HepG2 (cell line): ENCODE data around the gene SPTBN5. TPM values are rescaled to one million over a fixed set of nuclear protein-coding genes. Genes with fewer than 3 reads are reported as not detected.

Experiments used
- ATAC-seq: fragments of 200-7000 bp; cut with Tn5 transposase; 3 replicates; pipeline ENCODE4 v1.9.1; 2020; ENCODE audit warnings: mild to moderate bottlenecking, moderate library complexity
- BruUV-seq: library from RNA; stranded (reverse); fragments of 400-500 nt; replicated peaks from 2 replicates; lab custom pipeline; 2021; lab: Mats Ljungman, UMichigan
- CTCF ChIA-PET: fragments of 300-600 bp; formaldehyde crosslinking; extraction: SDS; loops from one replicate; lab custom pipeline; 2021; ENCODE audit warnings: low total read pairs, inconsistent platforms, low intra/inter-chr PET ratio; lab: Yijun Ruan, JAX
- POLR2A ChIA-PET: fragments of 350-600 bp; sonication (Branson Sonifier 250); formaldehyde crosslinking; loops from one replicate; lab custom pipeline; 2020; ENCODE audit warnings: antibody characterized with exemption, inconsistent platforms; lab: Yijun Ruan, JAX
- DNase-seq: peaks from one replicate; pipeline ENCODE4 v3.0.0-alpha.2; 2015; ENCODE audit warnings: low spot score
- FAIRE-seq: peaks from 3 replicates; lab custom pipeline; 2011; peaks lifted over from hg19 to GRCh38; lab: Jason Lieb, UNC
- H2AFZ ChIP-seq: one replicate; pipeline ENCODE4 v1.6.1; 2011; ENCODE audit warnings: low read length, inconsistent platforms
- H3K27ac ChIP-seq: fragments of 300-600 bp; 3 replicates; pipeline ENCODE4 v1.8.0; 2011; ENCODE audit warnings: mixed run types, mild to moderate bottlenecking, mixed read lengths, low read length, inconsistent platforms; ENCODE audit not compliant: insufficient read depth; ENCODE audit errors: extremely low read length
- H3K27me3 ChIP-seq, 2 experiments: fragments of 200-600 bp in 1 of 2; 2 replicates in 1 of 2; 3 replicates in 1 of 2; pipeline versions ENCODE4 v1.6.0 to v1.8.0; 2011; ENCODE audit warnings: low read length in 2 of 2, mild to moderate bottlenecking in 2 of 2, moderate library complexity in 2 of 2, inconsistent platforms in 1 of 2; ENCODE audit not compliant: insufficient read depth in 2 of 2, control insufficient read depth in 1 of 2
- H3K36me3 ChIP-seq, 2 experiments: fragments of 200-600 bp in 1 of 2; replicated peaks in 1 of 2; 2 replicates in 1 of 2; 3 replicates in 1 of 2; pipeline versions ENCODE4 v1.5.1 to v1.8.0; 2011; ENCODE audit warnings: low read length in 2 of 2, inconsistent platforms in 1 of 2; ENCODE audit not compliant: insufficient read depth in 2 of 2, control insufficient read depth in 1 of 2
- H3K4me1 ChIP-seq: 2 replicates; pipeline ENCODE4 v1.5.1; 2012; ENCODE audit warnings: low read length, inconsistent platforms; ENCODE audit not compliant: insufficient read depth
- H3K4me2 ChIP-seq: 2 replicates; pipeline ENCODE4 v1.6.0; 2011; ENCODE audit warnings: low read depth, low read length, inconsistent platforms
- H3K4me3 ChIP-seq, 3 experiments: fragments of 200-600 bp in 1 of 3; sonication (generic), shearing (Covaris generic) in 1 of 3; replicated peaks in 1 of 3; 2 replicates each; pipeline ENCODE4 v1.5.1; 2011 to 2016; ENCODE audit warnings: low read length in 3 of 3, inconsistent platforms in 2 of 3, low read depth in 2 of 3, mild to moderate bottlenecking in 2 of 3, control low read depth in 1 of 3, mixed read lengths in 1 of 3; ENCODE audit not compliant: insufficient read depth in 1 of 3
- H3K79me2 ChIP-seq: one replicate; pipeline ENCODE4 v1.6.1; 2011; ENCODE audit warnings: low read length, inconsistent platforms; ENCODE audit not compliant: insufficient read depth
- H3K9ac ChIP-seq: 2 replicates; pipeline ENCODE4 v1.6.0; 2011; ENCODE audit warnings: mild to moderate bottlenecking, low read depth, low read length, inconsistent platforms; ENCODE audit not compliant: insufficient read depth
- H3K9me3 ChIP-seq: 2 replicates; pipeline ENCODE4 v1.5.1; 2012; ENCODE audit warnings: mild to moderate bottlenecking, low read length
- H4K20me1 ChIP-seq: 2 replicates; pipeline ENCODE4 v1.6.0; 2011; ENCODE audit warnings: inconsistent platforms, mild to moderate bottlenecking, low read length, moderate library complexity; ENCODE audit not compliant: insufficient read depth
- ARHGAP35 ChIP-seq: sonication (generic); formaldehyde crosslinking; IDR thresholded peaks from 2 replicates; pipeline ENCODE4 v1.9.0; 2022; ENCODE audit warnings: mild to moderate bottlenecking, inconsistent platforms, moderate library complexity, missing genetic modification reagents, borderline replicate concordance
- CBFB ChIP-seq: sonication (generic); formaldehyde crosslinking; IDR thresholded peaks from 2 replicates; pipeline ENCODE4 v1.4.0; 2020; ENCODE audit warnings: missing genetic modification reagents
- E2F1 ChIP-seq: sonication (generic); formaldehyde crosslinking; IDR thresholded peaks from 2 replicates; pipeline ENCODE4 v1.5.0; 2020; ENCODE audit warnings: missing genetic modification reagents
- HNRNPUL1 ChIP-seq: fragments of 200-400 bp; formaldehyde crosslinking; IDR thresholded peaks from 2 replicates; pipeline ENCODE4 v1.6.1; 2017; ENCODE audit warnings: low read depth, mild to moderate bottlenecking, low read length, moderate library complexity
- ISX ChIP-seq: sonication (generic); formaldehyde crosslinking; conservative IDR thresholded peaks from 2 replicates; pipeline ENCODE4 v1.5.0; 2020; ENCODE audit warnings: missing genetic modification reagents
- MEIS1 ChIP-seq: sonication (generic); formaldehyde crosslinking; IDR thresholded peaks from 2 replicates; pipeline ENCODE4 v1.9.0; 2021; ENCODE audit warnings: mild to moderate bottlenecking, missing genetic modification reagents, moderate library complexity, borderline replicate concordance
- MTERF4 ChIP-seq: sonication (generic); formaldehyde crosslinking; IDR thresholded peaks from 2 replicates; pipeline ENCODE4 v1.8.0; 2023; ENCODE audit warnings: mild to moderate bottlenecking, missing genetic modification reagents
- NFKBIZ ChIP-seq: IDR thresholded peaks from 2 replicates; pipeline ENCODE4 v1.6.1; 2018; ENCODE audit warnings: missing genetic modification reagents, missing compliant biosample characterization
- POLR2AphosphoS5 ChIP-seq: IDR thresholded peaks from 2 replicates; pipeline ENCODE4 v1.6.1; 2012; ENCODE audit warnings: low read depth, low read length
- REPIN1 ChIP-seq: sonication (generic); formaldehyde crosslinking; IDR thresholded peaks from 2 replicates; pipeline ENCODE4 v1.8.0; 2022; ENCODE audit warnings: missing genetic modification reagents, low read depth, mild to moderate bottlenecking, borderline replicate concordance
- SMAD1 ChIP-seq: sonication (generic); formaldehyde crosslinking; IDR thresholded peaks from 2 replicates; pipeline ENCODE4 v1.4.0; 2020; ENCODE audit warnings: missing genetic modification reagents, low read depth, mild to moderate bottlenecking, borderline replicate concordance
- YEATS4 ChIP-seq: sonication (generic); formaldehyde crosslinking; IDR thresholded peaks from 2 replicates; pipeline ENCODE4 v1.4.0; 2020; ENCODE audit warnings: missing genetic modification reagents, borderline replicate concordance
- ZNF232 ChIP-seq: sonication (generic); formaldehyde crosslinking; IDR thresholded peaks from 2 replicates; pipeline ENCODE4 v1.4.0; 2020; ENCODE audit warnings: missing genetic modification reagents, borderline replicate concordance
- ZNF281 ChIP-seq: sonication (generic); formaldehyde crosslinking; IDR thresholded peaks from 2 replicates; pipeline ENCODE4 v1.4.0; 2020; ENCODE audit warnings: missing genetic modification reagents, borderline replicate concordance
- ZNF326 ChIP-seq: sonication (generic); formaldehyde crosslinking; IDR thresholded peaks from 2 replicates; pipeline ENCODE4 v1.4.0; 2020; ENCODE audit warnings: missing genetic modification reagents, borderline replicate concordance
- ZNF580 ChIP-seq: IDR thresholded peaks from 2 replicates; pipeline ENCODE4 v1.6.1; 2016; ENCODE audit warnings: low read depth, borderline replicate concordance
- ZNF674 ChIP-seq: sonication (generic); formaldehyde crosslinking; IDR thresholded peaks from 2 replicates; pipeline ENCODE4 v1.5.0; 2020; ENCODE audit warnings: low read depth, mild to moderate bottlenecking, missing genetic modification reagents
- ZSCAN29 ChIP-seq: sonication (generic); formaldehyde crosslinking; conservative IDR thresholded peaks from 2 replicates; pipeline ENCODE4 v1.4.0; 2020; ENCODE audit warnings: mild to moderate bottlenecking, missing genetic modification reagents
- WGBS: methylation state at CpG from one replicate; pipeline ENCODE4 v1.1.6; 2017; ENCODE audit warnings: low lambda C conversion rate; 5-methylcytosine and 5-hydroxymethylcytosine counted together
- in situ Hi-C: cut with HindIII; loops from 2 replicates; pipeline ENCODE4 v1.10.0; 2017; ENCODE audit warnings: low pct_unique_long_range_greater_than_20kb; ENCODE audit not compliant: extremely low pct_ligation_motif_present
- intact Hi-C: fragments of 100-400 bp; cut with micrococcal nuclease; formaldehyde crosslinking; loops from one replicate; pipeline ENCODE4 v1.10.0; 2022; ENCODE audit not compliant: unreplicated experiment
- polyA plus RNA-seq, 8 experiments: library from polyadenylated mRNA; depleted of rRNA in 3 of 8; stranded (reverse) in 7 of 8; unstranded in 1 of 8; fragments of >200 nt; fragmentation: Illumina TruSeq in 4 of 8; extraction: Trizol in 4 of 8; gene quantifications; 2 replicates each; pipeline versions ENCODE4 v1.2.1 to v1.2.3, GENCODE V29; 2011 to 2016; ENCODE audit warnings: low read depth in 4 of 8, missing spikeins in 1 of 8, mixed read lengths in 1 of 8; ENCODE audit not compliant: insufficient read depth in 1 of 8
- total RNA-seq, 5 experiments: library from RNA; depleted of rRNA; stranded (reverse); fragments of >200 nt; fragmentation: Illumina TruSeq; extraction: Trizol; gene quantifications; 2 replicates each; pipeline ENCODE4 v1.2.3, GENCODE V29; 2016; ENCODE audit warnings: low read depth in 1 of 5

Gene SPTBN5
- total and polyA plus RNA-seq, 2 of the 13 experiments (the other 11 are each of a cell fraction or from before 2014, with no cell fraction given) = 0.01 to 0.07 TPM

GRCh38 chr15:41801185-41801584, 92.7 kb downstream of the SPTBN5 start:
- CTCF ChIA-PET = no interaction called here
- no peaks in the 10 kb centered on the region for H3K36me3 ChIP-seq
- ATAC-seq (no peak), DNase-seq (no peak), FAIRE-seq (no peak)
- H2AFZ ChIP-seq = no peak overlapping the region
- in situ Hi-C loops (no loop called here), intact Hi-C loops (no loop called here)
- H3K9me3 ChIP-seq = no peaks in the 10 kb centered on the region
- WGBS = 94% methylated on average over 3 of the region's 3 CpGs
- H3K4me3 ChIP-seq = no peak overlapping the region
- H3K27me3 ChIP-seq = no peaks in the 10 kb centered on the region
- BruUV-seq = no TSS peak
- no peak overlapping the region for H3K4me2 ChIP-seq
- no peaks in the 10 kb centered on the region for H3K79me2 ChIP-seq
- no peak for TF ChIP-seq ZNF281 (CRISPR knock-in tag)
- TF ChIP-seq MEIS1 (CRISPR knock-in tag) = no peak
- no peak for TF ChIP-seq MTERF4 (CRISPR knock-in tag)
- no peak for TF ChIP-seq ISX
- no peak for TF ChIP-seq ZNF232 (CRISPR knock-in tag)
- no peak for TF ChIP-seq ZSCAN29
- no peak for TF ChIP-seq REPIN1
- no peak for TF ChIP-seq ARHGAP35
- no peak for TF ChIP-seq CBFB (CRISPR knock-in tag)
- TF ChIP-seq NFKBIZ = no peak
- no peak for TF ChIP-seq E2F1 (CRISPR knock-in tag)
- TF ChIP-seq ZNF580 (CRISPR knock-in tag) = no peak
- no peak for TF ChIP-seq SMAD1 (CRISPR knock-in tag)
- TF ChIP-seq HNRNPUL1 = no peak
- TF ChIP-seq YEATS4 = no peak
- no peak for TF ChIP-seq ZNF674
- no peak for TF ChIP-seq ZNF326 (CRISPR knock-in tag)
- no peak for TF ChIP-seq POLR2AphosphoS5
- no peak overlapping the region for H3K9ac ChIP-seq
- POLR2A ChIA-PET = no interaction called here
- no peak overlapping the region for H3K27ac ChIP-seq
- H3K4me1 ChIP-seq = peaks cover 30% of the 10 kb centered on the region
- no peaks in the 10 kb centered on the region for H4K20me1 ChIP-seq
